Heart right ventricle (tissue), 16 donors: ENCODE data around the gene PGAM2. TPM values are rescaled to one million over a fixed set of nuclear protein-coding genes. Genes with fewer than 3 reads are reported as not detected.
"Not testable (repeated sequence)": the region's sequence is repeated elsewhere in the genome, so short reads cannot be mapped to it uniquely, and the experiment has no call there.

Experiments used
- ATAC-seq, 8 donors: fragments of 200-7000 bp; cut with Tn5 transposase; one replicate each; pipeline ENCODE4 v1.9.1; 2020; ENCODE audit warnings: mild to moderate bottlenecking in 8 of 8, moderate library complexity in 8 of 8, moderate number of reproducible peaks in 1 of 8
- DNase-seq, 2 donors: peaks; one replicate each; pipeline ENCODE4 v3.0.0-alpha.2; 2020
- H3K27ac ChIP-seq, 10 donors: fragments of 200-600 bp; sonication (generic) in 2 of 10; one replicate each; pipeline versions ENCODE4 v1.5.0 to v1.8.0; 2020 to 2022; ENCODE audit warnings: mild to moderate bottlenecking in 3 of 10
- H3K27me3 ChIP-seq, 7 donors: fragments of 200-600 bp; one replicate each; pipeline ENCODE4 v1.8.0; 2021 to 2022; ENCODE audit warnings: mild to moderate bottlenecking in 2 of 7
- H3K36me3 ChIP-seq, 9 donors: fragments of 200-600 bp; sonication (generic) in 1 of 9; one replicate each; pipeline versions ENCODE4 v1.5.0 to v1.8.0; 2020 to 2022; ENCODE audit warnings: mild to moderate bottlenecking in 2 of 9
- H3K4me1 ChIP-seq, 9 donors: fragments of 200-600 bp; sonication (generic) in 1 of 9; one replicate each; pipeline versions ENCODE4 v1.5.0 to v1.8.0; 2020 to 2022; ENCODE audit warnings: mild to moderate bottlenecking in 4 of 9
- H3K4me3 ChIP-seq, 10 donors: fragments of 200-600 bp; sonication (generic) in 2 of 10; one replicate each; pipeline versions ENCODE4 v1.5.0 to v1.8.0; 2020 to 2022; ENCODE audit warnings: mild to moderate bottlenecking in 7 of 10, moderate library complexity in 2 of 10
- H3K9me3 ChIP-seq, 11 donors: fragments of 200-600 bp in 10 of 11; sonication (generic) in 2 of 11; one replicate each; pipeline versions ENCODE4 v1.5.0 to v1.8.0; 2013 to 2022; ENCODE audit warnings: mild to moderate bottlenecking in 2 of 11, control low read depth in 1 of 11, moderate library complexity in 1 of 11
- WGBS, 2 donors: extraction: QIAGEN DNeasy Blood & Tissue Kit; methylation state at CpG; one replicate each; pipeline ENCODE4 v1.1.7; 2013; ENCODE audit warnings: inconsistent platforms in 1 of 2; 5-methylcytosine and 5-hydroxymethylcytosine counted together
- intact Hi-C, 10 donors: fragments of 100-400 bp; cut with DNase I; formaldehyde crosslinking; loops; one replicate each; pipeline versions ENCODE4 v1.11.1 to v1.14.2; 2022
- microRNA-seq, 2 donors: library from miRNA; unstranded; fragments of <30 nt; microRNA quantifications; one replicate each; pipeline ENCODE4 v1.2.0, GENCODE V29; 2021
- polyA plus RNA-seq, 2 donors: library from polyadenylated mRNA; stranded (reverse); fragments of 200-250 nt; gene quantifications; one replicate each; pipeline ENCODE4 v1.2.3, GENCODE V29; 2013
- total RNA-seq, 10 donors: library from RNA; stranded (reverse); fragmentation: NEBNext Ultra II Directional in 3 of 10; extraction: Animal tissue kit (Norgen Biotek cat#: 25700) in 3 of 10; gene quantifications; one replicate each; pipeline versions ENCODE4 v1.2.1 to v1.2.4, GENCODE V29; 2021 to 2023
- TF ChIP-seq, protein P1 (sequence below), 9 donors: fragments of 200-600 bp; sonication (generic) in 2 of 9; IDR thresholded peaks; one replicate each; pipeline versions ENCODE4 v1.5.0 to v1.8.0; 2021 to 2022; ENCODE audit warnings: antibody characterized with exemption in 9 of 9, mild to moderate bottlenecking in 5 of 9, moderate library complexity in 1 of 9
- donor health status: Arrhythmogenic right ventricular cardiomyopathy.
- donor health status: ischemic (EF 13 %, LVEDD 7.1; RV severe dilation, severe dysfunction).
- donor health status: healthy with polysubstance abuse.
- donor health status: DM: no; HTN: yes; CAD: no.
- donor health status: DM: no; HTN: no; CAD: no.
- donor health status: ischemic (EF 25% LVEDD 6.9; RV normal size, moderate dysfunction).
- donor health status: ischemic (EF 25% LVEDD 5.7; RV mildly dilated, moderate dysfunction).
- donor health status: healthy.
- donor health status: DM: yes; HTN: yes; CAD: no.
- donor health status: Ischemic cardiomyopathy.
- donor health status: ischemic (EF 35%, LVEDD 5.7; RV mildly dilated, moderate dysfunction).
- donor health status: nonischemic (EF 11% LVEDD 7.7; RV severe dilation, severe dysfunction).
- donor health status: DM: yes; HTN: yes; CAD: no.
- donor health status: PGD.
- donor health status: ischemic (EF 29% LVEDD 5.4; RV normal size, mild dysfunction).
- donor health status: nonischemic (EF 23%, LVEDD 6.1; RV moderate dilation, normal function).

Gene PGAM2
- total and polyA plus RNA-seq, 12 donors: 367 to 2,327 (median 557) TPM

DNA sequence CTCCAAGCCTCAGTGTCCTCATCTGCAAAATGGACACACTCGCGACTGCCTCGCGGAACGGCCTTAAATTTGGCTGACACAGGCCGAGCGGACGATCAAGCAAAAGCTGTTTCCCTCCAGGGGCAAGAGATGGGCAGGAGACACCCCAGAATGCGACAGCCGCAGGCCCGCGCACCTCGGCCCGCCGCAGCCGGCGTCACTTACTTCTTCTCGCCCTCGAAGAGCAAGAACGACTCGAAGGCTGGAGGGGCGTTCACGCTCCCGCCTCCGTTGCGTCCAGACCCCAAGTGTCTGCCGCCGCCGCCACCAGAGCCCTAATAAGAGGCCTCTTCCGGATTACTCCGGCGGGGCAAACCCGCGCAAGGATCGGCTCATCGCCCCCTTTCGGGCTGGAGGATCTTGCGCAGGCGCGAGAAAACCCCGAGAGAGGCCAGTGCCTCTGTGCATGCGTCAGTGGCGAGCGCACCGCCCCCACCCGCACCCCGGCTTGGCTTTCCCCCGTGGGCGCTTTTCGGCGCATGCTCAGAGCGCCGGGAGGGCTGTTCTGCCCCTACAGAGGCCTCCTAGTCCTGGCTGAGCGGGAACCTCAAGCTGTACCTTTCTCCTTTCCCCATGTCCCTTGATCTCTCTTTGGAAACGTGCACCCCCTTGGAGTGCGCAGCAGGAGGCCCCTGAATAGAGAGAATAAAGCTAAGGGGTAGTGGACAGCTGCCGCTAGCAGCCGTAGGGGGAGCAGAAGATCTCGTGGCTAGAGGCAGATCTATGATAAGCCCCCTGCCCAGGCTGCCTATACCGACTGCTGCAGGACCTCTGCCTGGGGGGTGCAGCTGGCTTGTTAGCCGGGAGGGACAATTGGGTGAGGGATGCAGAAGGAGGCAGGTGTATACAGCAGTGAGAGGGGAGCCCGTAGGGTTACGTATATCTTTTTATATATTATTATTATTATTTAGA is 46.2 kb downstream of the PGAM2 start:
- H3K4me3 ChIP-seq: peak overlapping the region; percentile 55 to 96 (median 83)
- H3K9me3 ChIP-seq, H3K27me3 ChIP-seq: not testable (repeated sequence)
- TF ChIP-seq, protein P1, sequence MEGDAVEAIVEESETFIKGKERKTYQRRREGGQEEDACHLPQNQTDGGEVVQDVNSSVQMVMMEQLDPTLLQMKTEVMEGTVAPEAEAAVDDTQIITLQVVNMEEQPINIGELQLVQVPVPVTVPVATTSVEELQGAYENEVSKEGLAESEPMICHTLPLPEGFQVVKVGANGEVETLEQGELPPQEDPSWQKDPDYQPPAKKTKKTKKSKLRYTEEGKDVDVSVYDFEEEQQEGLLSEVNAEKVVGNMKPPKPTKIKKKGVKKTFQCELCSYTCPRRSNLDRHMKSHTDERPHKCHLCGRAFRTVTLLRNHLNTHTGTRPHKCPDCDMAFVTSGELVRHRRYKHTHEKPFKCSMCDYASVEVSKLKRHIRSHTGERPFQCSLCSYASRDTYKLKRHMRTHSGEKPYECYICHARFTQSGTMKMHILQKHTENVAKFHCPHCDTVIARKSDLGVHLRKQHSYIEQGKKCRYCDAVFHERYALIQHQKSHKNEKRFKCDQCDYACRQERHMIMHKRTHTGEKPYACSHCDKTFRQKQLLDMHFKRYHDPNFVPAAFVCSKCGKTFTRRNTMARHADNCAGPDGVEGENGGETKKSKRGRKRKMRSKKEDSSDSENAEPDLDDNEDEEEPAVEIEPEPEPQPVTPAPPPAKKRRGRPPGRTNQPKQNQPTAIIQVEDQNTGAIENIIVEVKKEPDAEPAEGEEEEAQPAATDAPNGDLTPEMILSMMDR (IDR thresholded peaks at IDR 0.05): peak; percentile 62 to 87 (median 75)
- peak overlapping the region in 9 of 10 donors; percentile 35 to 89 (median 80) for H3K27ac ChIP-seq
- peaks cover 0 to 14% (median 0%) of the 10 kb centered on the region in 9 donors for H3K36me3 ChIP-seq
- H3K4me1 ChIP-seq: peaks cover 0 to 21% (median 8%) of the 10 kb centered on the region in 9 donors
- intact Hi-C loops: loop anchor here in 1 of 10 donors (5.0 kb wide), 1 partner anchor 183 kb away; the partner anchor contains the start of gene YKT6
- WGBS, 2 donors: 1 to 2% methylated on average over 56 to 61 of the region's 63 CpGs
- ATAC-seq (peak; percentile 97 to 99 (median 98)), DNase-seq (peak; percentile 98 to 99)

- DNase-seq, H3K4me3 ChIP-seq, ATAC-seq, H3K9me3 ChIP-seq, H3K27ac ChIP-seq, H3K27me3 ChIP-seq: not testable (repeated sequence)
- 88 to 89% methylated on average over 9 of the region's 12 CpGs for WGBS, 2 donors
- H3K36me3 ChIP-seq: peaks cover 0 to 29% (median 0%) of the 10 kb centered on the region in 9 donors
- peaks cover 0 to 17% (median 8%) of the 10 kb centered on the region in 9 donors for H3K4me1 ChIP-seq
- intact Hi-C loops: loop anchor here in 1 of 10 donors (5.0 kb wide), 1 partner anchor 187 kb away; the partner anchor contains the start of gene YKT6
Observed at GRCh38 chr7:44015090-44015489, 50.3 kb downstream of the PGAM2 start.

Small RNA genes within 50 kb of the gene (microRNA-seq; reads per million reads assigned to microRNA genes)
- gene MIR6837: 0.51 to 0.60 reads per million in 2 donors
- 2.0 to 2.4 reads per million in 2 donors for gene MIR6838

Other genes starting within 250 kb of the PGAM2 start
- 100 to 1,000 TPM; 124 to 197 (median 154) TPM for gene MRPS24, start 196.1 kb downstream of the PGAM2 start, total RNA-seq
- gene MRPS24, start 196.1 kb downstream of the PGAM2 start, polyA plus RNA-seq: 100 to 1,000 TPM; 164 to 227 TPM
- 10 to 100 TPM; 34.6 to 46.3 (median 40.0) TPM for gene URGCP, start 159.0 kb downstream of the PGAM2 start, total RNA-seq
- gene URGCP, start 159.0 kb downstream of the PGAM2 start, polyA plus RNA-seq: 10 to 100 TPM; 14.1 to 33.1 TPM
- 10 to 100 TPM; 34.4 to 56.1 (median 44.6) TPM for gene UBE2D4, start 139.1 kb downstream of the PGAM2 start, total RNA-seq
- 10 to 100 TPM; 26.2 to 35.6 TPM for gene UBE2D4, start 139.1 kb downstream of the PGAM2 start, polyA plus RNA-seq
- gene SPDYE1, start 67.7 kb downstream of the PGAM2 start, total RNA-seq: under 1 TPM in 1 of 10 donors, not detected in 9; 0.11 TPM
- not detected for gene SPDYE1, start 67.7 kb downstream of the PGAM2 start, polyA plus RNA-seq
- 10 to 100 TPM; 26.0 to 59.0 (median 35.4) TPM for gene DBNL, start 20.9 kb downstream of the PGAM2 start, total RNA-seq
- gene DBNL, start 20.9 kb downstream of the PGAM2 start, polyA plus RNA-seq: 10 to 100 TPM; 34.8 to 74.3 TPM
- 10 to 100 TPM; 10.9 to 28.4 (median 13.5) TPM for gene POLM, start 17.0 kb upstream of the PGAM2 start, total RNA-seq
- 10 to 100 TPM in 1 of 2 donors, 1 to 10 TPM in 1; 6.7 to 22.8 TPM for gene POLM, start 17.0 kb upstream of the PGAM2 start, polyA plus RNA-seq
- gene AEBP1, start 38.8 kb upstream of the PGAM2 start, total RNA-seq: 10 to 100 TPM; 14.1 to 31.3 (median 21.6) TPM
- gene AEBP1, start 38.8 kb upstream of the PGAM2 start, polyA plus RNA-seq: 10 to 100 TPM; 18.0 to 33.7 TPM
- 10 to 100 TPM; 64.4 to 92.0 (median 76.8) TPM for gene POLD2, start 58.0 kb upstream of the PGAM2 start, total RNA-seq
- 100 to 1,000 TPM in 1 of 2 donors, 10 to 100 TPM in 1; 89.3 to 150 TPM for gene POLD2, start 58.0 kb upstream of the PGAM2 start, polyA plus RNA-seq
- gene MYL7, start 75.8 kb upstream of the PGAM2 start, total RNA-seq: 1,000 to 10,000 TPM in 7 of 10 donors, 100 to 1,000 TPM in 3; 146 to 6,323 (median 1,764) TPM
- 1,000 to 10,000 TPM; 1,475 to 2,069 TPM for gene MYL7, start 75.8 kb upstream of the PGAM2 start, polyA plus RNA-seq
- 1 to 10 TPM in 6 of 10 donors, under 1 TPM in 4; 0.50 to 3.3 (median 1.2) TPM for gene GCK, start 123.9 kb upstream of the PGAM2 start, total RNA-seq
- 1 to 10 TPM; 4.7 to 6.0 TPM for gene GCK, start 123.9 kb upstream of the PGAM2 start, polyA plus RNA-seq
- gene YKT6, start 135.4 kb upstream of the PGAM2 start, total RNA-seq: 10 to 100 TPM; 42.2 to 58.2 (median 47.7) TPM
- gene YKT6, start 135.4 kb upstream of the PGAM2 start, polyA plus RNA-seq: 10 to 100 TPM; 27.7 to 79.6 TPM